Left ventricle myocardium inferior (tissue), 1 donor: ENCODE results near the gene EXOSC5. TPM values are rescaled to one million over a fixed set of nuclear protein-coding genes. Genes with fewer than 3 reads are reported as not detected.

Source experiments
- DNase-seq: peaks from one replicate; pipeline ENCODE4 v3.0.0-alpha.2; 2020
- H3K27ac ChIP-seq: fragments of 200-600 bp; replicated peaks from 2 replicates; pipeline ENCODE4 v1.8.0; 2021
- H3K27me3 ChIP-seq: fragments of 200-600 bp; 2 replicates; pipeline ENCODE4 v1.8.0; 2021; ENCODE audit warnings: low read depth
- H3K36me3 ChIP-seq: fragments of 200-600 bp; 2 replicates; pipeline ENCODE4 v1.8.0; 2021
- H3K4me1 ChIP-seq: fragments of 200-600 bp; 2 replicates; pipeline ENCODE4 v1.8.0; 2021
- H3K4me3 ChIP-seq: fragments of 200-600 bp; 2 replicates; pipeline ENCODE4 v1.8.0; 2021; ENCODE audit warnings: mild to moderate bottlenecking, moderate library complexity
- H3K9me3 ChIP-seq: fragments of 200-600 bp; replicated peaks from 2 replicates; pipeline ENCODE4 v1.8.0; 2021
- intact Hi-C: fragments of 100-400 bp; cut with micrococcal nuclease; formaldehyde crosslinking; loops from one replicate; pipeline ENCODE4 v1.11.0; 2022
- total RNA-seq: library from RNA; stranded (reverse); fragmentation: NEBNext Ultra II Directional; extraction: Animal tissue kit (Norgen Biotek cat#: 25700); gene quantifications from one replicate; pipeline ENCODE4 v1.2.1, GENCODE V29; 2021
- TF ChIP-seq, protein P1 (sequence below): fragments of 200-600 bp; IDR thresholded peaks from 2 replicates; pipeline ENCODE4 v1.8.0; 2021; ENCODE audit warnings: antibody characterized with exemption, mild to moderate bottlenecking, borderline replicate concordance
- donor health status: DM: no; HTN: yes; CAD: no; lungs with severe emphysema.

EXOSC5 gene
- total RNA-seq, 1 donor from 2014 or later, result 17.4 TPM

DNA sequence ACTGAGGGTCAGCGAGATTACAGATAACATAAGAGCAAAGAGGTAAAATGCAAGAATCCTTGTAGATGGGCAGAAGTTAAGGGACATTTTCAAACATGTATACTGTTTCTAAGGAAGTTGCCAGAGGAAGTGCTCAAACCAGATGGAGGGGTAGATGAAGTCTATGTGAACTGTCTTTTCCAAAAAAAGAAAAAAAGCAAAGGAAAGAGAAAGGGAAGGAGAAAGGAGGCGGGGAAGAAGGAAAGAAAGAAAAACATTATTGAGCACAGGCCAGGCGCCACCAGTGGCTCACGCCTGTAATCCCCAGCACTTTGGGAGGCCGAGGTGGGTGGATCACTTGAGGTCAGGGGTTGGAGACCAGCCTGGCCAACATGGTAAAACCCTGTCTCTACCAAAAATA, 37.3 kb upstream of the EXOSC5 start:
- Histone ChIP-seq H3K4me3 (no peak overlapping the region), H3K4me1 (peaks cover 47% of the 10 kb centered on the region), H3K9me3 (no peaks in the 10 kb centered on the region), H3K36me3 (peaks cover 58% of the 10 kb centered on the region), H3K27ac (peak overlapping the region; percentile 93), H3K27me3 (no peaks in the 10 kb centered on the region)
- intact Hi-C loops, result no loop called here
- TF ChIP-seq, protein P1, sequence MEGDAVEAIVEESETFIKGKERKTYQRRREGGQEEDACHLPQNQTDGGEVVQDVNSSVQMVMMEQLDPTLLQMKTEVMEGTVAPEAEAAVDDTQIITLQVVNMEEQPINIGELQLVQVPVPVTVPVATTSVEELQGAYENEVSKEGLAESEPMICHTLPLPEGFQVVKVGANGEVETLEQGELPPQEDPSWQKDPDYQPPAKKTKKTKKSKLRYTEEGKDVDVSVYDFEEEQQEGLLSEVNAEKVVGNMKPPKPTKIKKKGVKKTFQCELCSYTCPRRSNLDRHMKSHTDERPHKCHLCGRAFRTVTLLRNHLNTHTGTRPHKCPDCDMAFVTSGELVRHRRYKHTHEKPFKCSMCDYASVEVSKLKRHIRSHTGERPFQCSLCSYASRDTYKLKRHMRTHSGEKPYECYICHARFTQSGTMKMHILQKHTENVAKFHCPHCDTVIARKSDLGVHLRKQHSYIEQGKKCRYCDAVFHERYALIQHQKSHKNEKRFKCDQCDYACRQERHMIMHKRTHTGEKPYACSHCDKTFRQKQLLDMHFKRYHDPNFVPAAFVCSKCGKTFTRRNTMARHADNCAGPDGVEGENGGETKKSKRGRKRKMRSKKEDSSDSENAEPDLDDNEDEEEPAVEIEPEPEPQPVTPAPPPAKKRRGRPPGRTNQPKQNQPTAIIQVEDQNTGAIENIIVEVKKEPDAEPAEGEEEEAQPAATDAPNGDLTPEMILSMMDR, result no peak
- no peak for DNase-seq

DNA sequence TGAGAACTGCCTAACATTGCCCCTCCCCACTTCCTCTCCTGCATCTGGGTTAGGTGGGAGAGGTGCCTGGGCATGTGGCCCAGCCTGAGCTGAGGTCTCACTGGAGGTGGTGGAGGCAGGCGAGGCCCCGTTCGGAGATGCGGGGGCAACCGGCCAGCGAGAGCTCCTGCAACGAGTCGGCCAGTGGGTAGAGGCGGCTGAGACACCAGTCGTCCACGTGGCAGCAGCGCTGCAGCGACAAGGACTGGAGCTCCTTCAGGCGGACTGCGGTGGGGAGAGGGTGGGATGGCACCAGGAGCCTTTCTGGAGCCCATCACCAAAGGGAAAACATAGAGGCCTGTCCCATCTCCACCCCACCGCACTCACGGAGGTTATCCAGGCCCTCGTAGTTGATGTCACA, 36.0 kb upstream of the EXOSC5 start:
- Histone ChIP-seq H3K9me3 (no peaks in the 10 kb centered on the region), H3K27me3 (no peaks in the 10 kb centered on the region), H3K4me1 (peaks cover 47% of the 10 kb centered on the region), H3K36me3 (peaks cover 57% of the 10 kb centered on the region), H3K27ac (peak overlapping the region; percentile 93), H3K4me3 (peak overlapping the region; percentile 56)
- DNase-seq, result no peak
- intact Hi-C loops, result no loop called here
- TF ChIP-seq, protein P1, result no peak

DNA sequence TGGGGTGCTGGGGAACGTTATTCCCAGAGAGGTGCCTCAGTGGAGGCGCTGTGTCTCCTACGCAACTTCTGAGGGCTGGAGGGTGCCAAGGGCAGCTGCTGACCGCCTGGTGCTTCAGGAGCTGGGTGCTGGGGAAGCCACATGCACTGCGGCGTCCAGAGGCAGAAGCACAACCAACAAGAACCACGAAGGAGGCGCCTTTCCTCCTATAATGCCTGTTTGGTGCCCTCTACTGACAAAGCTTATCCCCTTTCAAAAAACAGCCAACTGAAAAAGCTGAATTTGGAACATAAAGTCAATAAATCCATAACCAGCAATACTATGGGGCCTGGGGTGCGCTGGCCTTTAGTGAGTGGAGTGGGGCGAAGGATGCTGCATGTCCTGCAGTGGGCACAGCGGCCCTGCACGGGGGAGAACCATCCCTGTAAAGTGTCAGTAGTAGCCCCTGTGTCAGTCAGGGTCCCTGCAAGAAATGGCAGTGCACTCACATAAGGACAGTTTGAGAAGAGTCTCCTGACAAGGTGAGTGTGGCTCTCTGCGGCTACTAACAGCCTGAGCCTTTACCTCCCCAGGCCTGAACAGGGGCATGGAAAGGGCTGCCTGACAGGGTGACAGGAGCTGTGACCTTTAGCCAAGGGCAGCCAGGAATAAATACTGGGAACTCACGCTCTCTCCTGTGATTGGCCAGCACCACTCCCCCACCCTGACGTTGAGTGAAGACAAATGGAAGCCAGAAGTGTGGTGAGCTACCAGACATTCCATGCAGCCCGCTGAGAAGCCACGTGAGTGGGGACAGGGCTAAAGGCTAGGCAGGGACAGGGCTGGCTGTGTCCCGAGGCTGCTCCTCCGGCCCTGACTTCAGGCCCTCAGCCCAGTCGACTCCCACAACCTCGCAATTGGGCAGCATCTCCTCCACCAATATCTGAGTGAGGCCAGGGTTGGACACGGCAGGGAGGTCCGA, 34.5 kb upstream of the EXOSC5 start:
- H3K27me3 ChIP-seq, result no peaks in the 10 kb centered on the region
- TF ChIP-seq, protein P1, result peak; percentile 54
- peaks cover 58% of the 10 kb centered on the region for H3K4me1 ChIP-seq
- peaks cover 43% of the 10 kb centered on the region for H3K36me3 ChIP-seq
- DNase-seq, result peak; percentile 82
- intact Hi-C loops, result no loop called here
- H3K27ac ChIP-seq, result peak overlapping the region; percentile 93
- H3K9me3 ChIP-seq, result no peaks in the 10 kb centered on the region
- H3K4me3 ChIP-seq, result peak overlapping the region; percentile 56

DNA sequence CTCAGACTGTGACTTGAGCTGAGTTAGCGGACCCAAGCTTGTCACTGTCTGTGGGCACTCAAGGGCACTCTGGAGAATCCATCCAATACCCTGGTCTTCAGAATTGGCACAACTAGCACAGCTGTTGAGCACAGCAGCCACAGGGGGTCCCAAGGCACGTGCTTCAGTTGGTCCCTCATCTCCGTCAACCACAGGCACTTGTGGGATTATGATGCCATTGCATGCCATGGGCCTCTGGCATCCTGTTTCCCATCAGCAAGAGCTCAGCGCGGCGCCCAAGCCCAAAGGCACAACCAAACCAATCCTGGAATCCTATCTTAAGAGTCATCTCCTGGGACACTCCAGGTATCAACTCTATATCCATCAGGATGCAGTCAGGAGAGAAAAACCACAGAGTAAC, 33.8 kb upstream of the EXOSC5 start:
- peak overlapping the region; percentile 93 for H3K27ac ChIP-seq
- intact Hi-C loops, result no loop called here
- no peak for DNase-seq
- TF ChIP-seq, protein P1, result no peak
- H3K36me3 ChIP-seq, result peaks cover 37% of the 10 kb centered on the region
- H3K27me3 ChIP-seq, result no peaks in the 10 kb centered on the region
- no peaks in the 10 kb centered on the region for H3K9me3 ChIP-seq
- H3K4me1 ChIP-seq, result peaks cover 66% of the 10 kb centered on the region
- no peak overlapping the region for H3K4me3 ChIP-seq

DNA sequence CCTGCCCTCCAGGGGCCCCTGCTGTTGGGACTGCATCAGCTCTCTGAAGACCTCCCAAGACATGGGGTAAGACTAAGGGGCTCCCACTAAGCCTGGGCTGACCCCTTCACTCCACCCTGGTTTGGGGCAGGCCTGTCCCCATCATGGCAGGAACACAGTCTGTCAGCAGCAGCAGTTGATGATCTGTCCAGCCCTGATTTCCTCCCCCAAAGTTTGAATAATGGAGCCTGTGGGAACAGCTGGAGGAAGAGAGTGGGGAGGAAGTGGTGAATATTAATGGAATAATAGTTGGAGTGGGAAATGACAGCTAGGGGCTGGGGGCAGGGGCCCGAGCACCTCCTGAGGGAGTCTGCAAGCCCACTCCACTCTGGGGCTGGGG, 31.3 kb upstream of the EXOSC5 start:
- H3K27me3 ChIP-seq, result no peaks in the 10 kb centered on the region
- peaks cover 83% of the 10 kb centered on the region for H3K4me1 ChIP-seq
- H3K4me3 ChIP-seq, result peak overlapping the region; percentile 74
- H3K9me3 ChIP-seq, result no peaks in the 10 kb centered on the region
- intact Hi-C loops, result no loop called here
- H3K27ac ChIP-seq, result peak overlapping the region; percentile 93
- no peak for DNase-seq
- TF ChIP-seq, protein P1, result no peak
- peaks cover 41% of the 10 kb centered on the region for H3K36me3 ChIP-seq
